Airway epithelial cell (primary cell): ENCODE data around the gene RNF183. TPM values are rescaled to one million over a fixed set of nuclear protein-coding genes. Genes with fewer than 3 reads are reported as not detected.

Source experiments
- total RNA-seq: library from RNA; depleted of rRNA; stranded (reverse); fragments of >200 nt; gene quantifications from 2 replicates; pipeline ENCODE4 v1.2.3, GENCODE V29; 2015

Gene RNF183, protein sequence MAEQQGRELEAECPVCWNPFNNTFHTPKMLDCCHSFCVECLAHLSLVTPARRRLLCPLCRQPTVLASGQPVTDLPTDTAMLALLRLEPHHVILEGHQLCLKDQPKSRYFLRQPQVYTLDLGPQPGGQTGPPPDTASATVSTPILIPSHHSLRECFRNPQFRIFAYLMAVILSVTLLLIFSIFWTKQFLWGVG
- total RNA-seq = 0.21 TPM in 1 of 2 replicates, not detected in the other

DNA sequence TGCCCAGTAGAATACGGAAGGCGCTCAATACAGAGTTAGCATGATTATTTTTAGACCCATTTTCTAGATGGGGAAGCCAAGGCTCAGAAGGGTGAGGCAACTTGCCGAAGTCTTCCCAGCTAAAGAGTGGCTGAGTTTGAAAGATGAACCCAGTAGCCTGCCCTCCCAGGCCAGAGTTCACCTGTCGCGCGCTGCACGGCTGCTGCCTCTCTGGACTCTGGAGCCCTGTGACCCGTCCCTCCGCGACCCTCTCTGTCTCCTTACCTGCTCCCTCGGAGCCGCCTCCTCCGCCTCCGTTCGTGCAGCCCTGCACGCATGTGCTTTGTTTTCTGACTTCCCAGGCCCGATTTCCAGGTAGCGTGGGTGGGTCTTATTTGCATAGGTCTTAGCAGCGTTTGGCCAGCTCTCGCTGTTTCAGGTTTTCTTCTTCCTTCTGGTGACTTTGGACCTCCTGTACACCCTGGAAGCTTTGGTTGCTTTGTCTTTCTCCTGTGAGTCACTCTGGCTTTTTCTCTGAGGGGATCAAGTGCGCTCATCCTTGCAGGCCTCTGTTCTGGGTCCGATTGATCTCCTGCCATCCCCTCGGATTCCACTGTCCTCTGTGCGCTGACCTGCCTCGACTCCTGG, at the start of gene RNF183:
TSS of gene RNF183 (minus strand) at position 585 of the 627 bp plus-strand sequence. CDS start 5,192 bp downstream, outside the sequence.

DNA sequence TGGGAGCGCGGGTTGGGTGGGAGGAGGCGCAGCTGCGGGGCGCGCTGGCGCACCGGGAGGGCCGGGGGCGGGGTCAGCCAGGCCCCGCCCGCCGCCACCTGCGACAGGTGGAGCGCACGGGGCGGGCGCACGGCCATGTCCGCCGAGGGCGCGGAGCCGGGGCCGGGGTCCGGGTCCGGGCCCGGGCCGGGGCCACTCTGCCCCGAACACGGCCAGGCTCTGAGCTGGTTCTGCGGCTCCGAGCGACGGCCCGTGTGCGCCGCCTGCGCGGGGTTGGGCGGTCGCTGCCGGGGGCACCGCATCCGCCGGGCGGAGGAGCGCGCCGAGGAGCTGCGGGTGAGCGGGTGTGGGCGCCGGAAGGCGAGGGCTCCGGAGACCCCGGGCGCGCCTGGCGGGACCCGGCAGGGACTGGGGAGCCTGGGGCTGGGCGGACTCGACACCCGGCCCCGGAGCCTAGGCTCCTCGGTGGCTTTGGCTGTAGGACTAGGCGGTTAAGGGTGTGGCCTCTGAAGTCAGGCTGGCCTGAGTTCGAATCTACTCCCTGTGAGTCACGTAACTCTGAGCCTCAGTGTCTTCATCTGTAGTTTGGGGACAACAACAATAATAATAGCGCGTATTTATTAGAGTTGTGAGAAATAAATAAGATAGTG, 46.4 kb upstream of the RNF183 start, which contains the start of gene BSPRY:
TSS of gene BSPRY (plus strand) at position 97 of the 650 bp plus-strand sequence. CDS start at position 136, 39 bp downstream.

DNA sequence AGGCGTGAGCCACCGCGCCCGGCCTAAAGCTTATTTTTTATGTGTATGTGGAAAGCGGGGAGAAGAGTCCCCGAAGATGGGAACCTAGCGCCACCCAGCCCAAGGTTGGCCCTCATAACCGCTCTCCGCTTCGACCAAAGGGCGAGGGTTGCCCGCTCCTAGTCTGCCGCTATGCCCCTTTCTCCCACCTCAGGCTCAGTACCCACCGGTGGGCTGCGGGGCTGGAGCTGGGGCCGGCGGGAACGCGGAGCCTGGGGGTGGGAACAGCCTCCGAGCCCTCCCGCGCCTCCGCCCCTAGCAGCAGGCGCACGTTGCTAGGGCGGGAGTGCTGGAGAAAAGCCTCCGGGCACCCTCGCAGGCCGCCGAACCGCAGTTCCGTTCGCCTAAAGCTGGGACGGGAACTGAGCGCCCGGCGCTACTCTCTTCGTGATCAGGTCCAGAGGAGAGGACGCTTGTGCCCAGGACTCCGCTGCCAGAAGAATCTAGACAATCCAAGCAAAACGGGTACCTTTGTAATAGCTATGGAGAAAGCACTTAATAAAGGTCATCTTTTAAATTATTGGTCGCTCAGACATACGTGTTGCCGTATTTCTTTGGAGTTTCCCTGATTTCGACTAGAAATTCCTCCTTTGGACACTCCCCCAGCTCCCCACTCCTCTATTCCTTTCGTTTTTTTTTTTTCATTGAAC, 37.0 kb upstream of the RNF183 start, which contains the start of gene WDR31:
TSS of gene WDR31 (minus strand) at position 265 of the 689 bp plus-strand sequence. CDS start 8,253 bp downstream, outside the sequence.

DNA sequence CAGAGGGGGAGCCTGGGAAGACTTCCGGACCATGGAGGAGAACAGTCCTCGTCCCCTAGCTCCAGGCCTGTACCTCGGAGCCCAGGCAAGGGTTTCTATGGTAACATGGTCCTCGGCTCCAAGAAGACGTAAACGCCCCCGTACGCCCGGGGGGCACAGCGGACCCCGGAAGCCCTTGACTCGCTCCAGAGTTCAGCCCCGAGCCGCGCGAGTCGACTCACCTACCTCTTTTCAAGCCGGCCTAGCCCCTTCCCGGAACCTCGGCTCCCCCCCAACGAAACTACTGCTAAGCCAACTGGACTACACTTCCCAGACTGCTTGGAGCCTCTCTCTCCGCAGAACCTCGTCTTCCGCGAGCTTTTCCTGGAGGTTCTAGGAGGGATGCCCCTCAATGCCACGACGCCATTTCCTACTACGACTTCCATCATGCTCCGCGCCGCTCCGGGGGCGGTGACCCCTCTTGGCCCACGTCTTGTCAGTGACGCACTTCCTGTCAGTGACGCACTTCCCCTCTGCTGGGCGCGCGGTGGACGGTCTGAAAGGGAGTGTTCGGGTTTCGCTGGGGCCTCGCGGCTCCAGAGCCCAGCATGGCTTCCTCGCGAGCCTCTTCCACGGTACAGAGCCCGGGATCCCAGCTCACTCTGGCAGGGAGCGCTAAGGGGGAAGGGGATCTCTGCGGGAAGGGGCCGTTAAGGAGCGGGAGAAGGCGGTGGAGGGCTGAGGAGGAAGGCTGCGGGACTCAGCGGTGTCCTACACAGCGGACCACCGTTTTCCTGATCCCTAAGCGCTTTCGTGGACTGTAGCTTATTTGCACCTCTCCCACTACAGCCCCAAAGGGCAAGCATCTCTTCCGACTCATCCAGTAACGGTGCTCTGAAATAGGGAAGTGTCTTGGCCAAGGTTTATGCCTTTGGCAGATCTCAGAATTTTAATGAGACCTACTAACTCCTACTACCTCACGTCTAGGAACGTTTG, 27.7 kb downstream of the RNF183 start, which contains the start of the genes CDC26 and PRPF4:
TSS of gene CDC26 (minus strand) at position 416 of the 975 bp plus-strand sequence. CDS start 3,065 bp downstream, outside the sequence.
TSS of gene PRPF4 (plus strand) at position 502 of the 975 bp plus-strand sequence. CDS start at position 588, 86 bp downstream.

Other genes starting within 250 kb of the RNF183 start
- gene ZFP37, start 246.7 kb downstream of the RNF183 start, total RNA-seq = 0.63 and 1.1 TPM in 2 replicates
- gene SLC31A2, start 152.4 kb downstream of the RNF183 start, total RNA-seq = 25.4 and 26.0 TPM in 2 replicates
- gene FKBP15, start 82.1 kb downstream of the RNF183 start, total RNA-seq = 10.9 and 17.1 TPM in 2 replicates
- gene SLC31A1, start 81.8 kb downstream of the RNF183 start, total RNA-seq = 11.3 and 17.5 TPM in 2 replicates
- 36.1 and 49.1 TPM in 2 replicates for gene CDC26, start 27.8 kb downstream of the RNF183 start, total RNA-seq
- gene PRPF4, start 27.7 kb downstream of the RNF183 start, total RNA-seq = 31.2 and 33.0 TPM in 2 replicates
- gene WDR31, start 36.9 kb upstream of the RNF183 start, total RNA-seq = 0.33 and 1.7 TPM in 2 replicates
- 15.2 and 15.3 TPM in 2 replicates for gene BSPRY, start 46.2 kb upstream of the RNF183 start, total RNA-seq
- gene HDHD3, start 73.6 kb upstream of the RNF183 start, total RNA-seq = 18.0 and 21.3 TPM in 2 replicates
- gene ALAD, start 97.9 kb upstream of the RNF183 start, total RNA-seq = 5.1 and 9.9 TPM in 2 replicates
- gene POLE3, start 107.3 kb upstream of the RNF183 start, total RNA-seq = 62.2 and 67.4 TPM in 2 replicates
- 0.09 and 0.35 TPM in 2 replicates for gene C9orf43, start 107.4 kb upstream of the RNF183 start, total RNA-seq
- 19.0 and 29.8 TPM in 2 replicates for gene RGS3, start 160.4 kb upstream of the RNF183 start, total RNA-seq